ENCODE results near the gene KIFAP3.

The KIFAP3 gene

DNA sequence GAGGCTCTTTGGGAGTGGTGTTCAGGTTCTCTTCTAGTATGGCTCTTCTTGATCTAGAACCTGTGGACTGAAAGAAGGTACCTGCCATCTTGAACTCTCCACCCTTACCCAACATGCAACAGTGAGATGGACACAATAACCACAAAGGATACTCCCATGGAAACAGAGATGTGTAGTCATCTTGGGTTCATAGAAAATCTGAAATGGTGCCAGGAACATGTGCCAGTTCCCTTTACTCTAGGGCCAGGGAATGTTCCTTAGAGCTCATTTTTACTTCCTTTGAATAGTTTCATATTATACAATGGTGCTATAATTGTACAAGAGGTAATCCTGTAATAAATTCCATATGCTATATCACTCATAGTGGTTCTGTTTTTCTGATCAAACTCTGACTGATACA is 167.6 kb downstream of the KIFAP3 start:
- no peaks in the 10 kb centered on the region for H3K4me1 ChIP-seq (ENCODE audit: control insufficient read depth in 1 of 2, insufficient read depth in 2 of 2, low read length in 2 of 2)
- H3K9ac ChIP-seq (ENCODE audit: low read depth in 1 of 2, low read length in 2 of 2) = no peak overlapping the region
- H3K27me3 ChIP-seq (ENCODE audit: control insufficient read depth in 1 of 2, insufficient read depth in 2 of 2, low read length in 2 of 2) = no peaks in the 10 kb centered on the region
- H3K9me3 ChIP-seq (ENCODE audit: control insufficient read depth in 1 of 2, low read length in 2 of 2) = no peaks in the 10 kb centered on the region
- no peaks in the 10 kb centered on the region for H3K36me3 ChIP-seq (ENCODE audit: control insufficient read depth in 1 of 2, insufficient read depth in 2 of 2, low read length in 2 of 2)
- H3K4me3 ChIP-seq (ENCODE audit: low read depth in 1 of 2, low read length in 2 of 2) = no peak overlapping the region
- no peak overlapping the region for H3K27ac ChIP-seq (ENCODE audit: low read depth, low read length)

DNA sequence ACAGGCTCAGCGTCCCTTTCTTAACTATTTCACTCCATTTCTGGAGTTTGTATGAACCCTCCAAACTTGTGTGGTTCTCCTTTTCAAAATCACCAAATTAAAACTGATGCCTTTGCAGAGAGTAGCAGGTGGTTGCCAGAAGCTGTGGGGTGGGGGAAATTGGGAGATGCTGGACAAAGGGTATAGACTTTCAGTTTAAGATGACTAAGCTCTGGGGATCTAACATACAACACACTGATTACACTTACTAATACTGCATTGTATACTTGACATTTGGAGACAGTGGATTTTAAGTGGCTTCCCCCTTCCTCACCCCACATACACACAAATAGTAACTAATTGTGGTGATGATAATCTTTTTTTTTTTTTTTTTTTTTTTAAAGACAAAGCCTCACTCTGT is 169.7 kb downstream of the KIFAP3 start:
- no peak overlapping the region for H3K4me3 ChIP-seq (ENCODE audit: low read depth in 1 of 2, low read length in 2 of 2)
- H3K27ac ChIP-seq (ENCODE audit: low read depth, low read length) = no peak overlapping the region
- no peaks in the 10 kb centered on the region for H3K4me1 ChIP-seq (ENCODE audit: control insufficient read depth in 1 of 2, insufficient read depth in 2 of 2, low read length in 2 of 2)
- H3K9ac ChIP-seq (ENCODE audit: low read depth in 1 of 2, low read length in 2 of 2) = no peak overlapping the region
- H3K27me3 ChIP-seq (ENCODE audit: control insufficient read depth in 1 of 2, insufficient read depth in 2 of 2, low read length in 2 of 2) = no peaks in the 10 kb centered on the region
- H3K9me3 ChIP-seq (ENCODE audit: control insufficient read depth in 1 of 2, low read length in 2 of 2) = no peaks in the 10 kb centered on the region
- H3K36me3 ChIP-seq (ENCODE audit: control insufficient read depth in 1 of 2, insufficient read depth in 2 of 2, low read length in 2 of 2) = no peaks in the 10 kb centered on the region

DNA sequence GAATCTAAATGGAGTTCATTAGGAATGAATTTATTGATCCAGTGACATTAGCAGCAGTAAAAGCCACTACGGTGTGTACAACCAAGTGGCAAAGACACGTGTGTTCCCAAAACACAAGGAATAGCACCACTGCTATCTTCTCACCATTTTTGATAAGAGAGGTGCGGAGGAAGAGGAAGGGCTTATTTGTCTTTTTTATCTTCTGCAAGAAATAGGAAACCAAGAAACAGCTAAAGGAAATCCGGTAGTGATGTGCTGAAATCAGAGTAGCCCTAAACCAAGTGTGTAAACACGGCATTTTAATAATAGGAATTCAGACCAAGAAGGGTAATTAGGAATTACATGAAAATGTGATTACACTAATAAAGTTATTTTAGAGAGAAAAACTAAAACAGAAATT is 171.7 kb downstream of the KIFAP3 start:
- no peaks in the 10 kb centered on the region for H3K36me3 ChIP-seq (ENCODE audit: control insufficient read depth in 1 of 2, insufficient read depth in 2 of 2, low read length in 2 of 2)
- H3K4me3 ChIP-seq (ENCODE audit: low read depth in 1 of 2, low read length in 2 of 2) = no peak overlapping the region
- no peaks in the 10 kb centered on the region for H3K4me1 ChIP-seq (ENCODE audit: control insufficient read depth in 1 of 2, insufficient read depth in 2 of 2, low read length in 2 of 2)
- H3K9ac ChIP-seq (ENCODE audit: low read depth in 1 of 2, low read length in 2 of 2) = no peak overlapping the region
- H3K9me3 ChIP-seq (ENCODE audit: control insufficient read depth in 1 of 2, low read length in 2 of 2) = no peaks in the 10 kb centered on the region
- no peaks in the 10 kb centered on the region for H3K27me3 ChIP-seq (ENCODE audit: control insufficient read depth in 1 of 2, insufficient read depth in 2 of 2, low read length in 2 of 2)
- no peak overlapping the region for H3K27ac ChIP-seq (ENCODE audit: low read depth, low read length)

DNA sequence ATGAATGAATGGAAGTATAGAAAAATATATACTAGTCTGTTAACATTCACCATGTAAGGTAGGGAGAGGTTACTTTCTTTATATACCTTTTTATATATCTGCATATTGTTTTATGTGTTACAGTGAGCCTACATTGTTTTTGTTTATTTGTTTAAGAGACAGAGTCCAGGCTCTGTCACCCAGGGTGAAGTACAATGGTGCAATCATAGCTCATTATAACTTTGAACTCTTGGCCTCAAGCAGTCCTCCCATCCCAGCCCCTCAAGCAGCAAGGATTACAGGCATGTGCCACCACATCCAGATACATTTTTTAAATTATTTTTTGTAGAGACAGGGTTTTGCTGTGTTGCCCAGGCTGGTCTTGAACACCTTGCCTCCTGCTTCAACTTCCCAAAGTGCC is 173.4 kb downstream of the KIFAP3 start:
- H3K36me3 ChIP-seq (ENCODE audit: control insufficient read depth in 1 of 2, insufficient read depth in 2 of 2, low read length in 2 of 2) = no peaks in the 10 kb centered on the region
- H3K4me3 ChIP-seq (ENCODE audit: low read depth in 1 of 2, low read length in 2 of 2) = no peak overlapping the region
- no peaks in the 10 kb centered on the region for H3K27me3 ChIP-seq (ENCODE audit: control insufficient read depth in 1 of 2, insufficient read depth in 2 of 2, low read length in 2 of 2)
- no peaks in the 10 kb centered on the region for H3K4me1 ChIP-seq (ENCODE audit: control insufficient read depth in 1 of 2, insufficient read depth in 2 of 2, low read length in 2 of 2)
- H3K9ac ChIP-seq (ENCODE audit: low read depth in 1 of 2, low read length in 2 of 2) = no peak overlapping the region
- H3K27ac ChIP-seq (ENCODE audit: low read depth, low read length) = no peak overlapping the region
- no peaks in the 10 kb centered on the region for H3K9me3 ChIP-seq (ENCODE audit: control insufficient read depth in 1 of 2, low read length in 2 of 2)

DNA sequence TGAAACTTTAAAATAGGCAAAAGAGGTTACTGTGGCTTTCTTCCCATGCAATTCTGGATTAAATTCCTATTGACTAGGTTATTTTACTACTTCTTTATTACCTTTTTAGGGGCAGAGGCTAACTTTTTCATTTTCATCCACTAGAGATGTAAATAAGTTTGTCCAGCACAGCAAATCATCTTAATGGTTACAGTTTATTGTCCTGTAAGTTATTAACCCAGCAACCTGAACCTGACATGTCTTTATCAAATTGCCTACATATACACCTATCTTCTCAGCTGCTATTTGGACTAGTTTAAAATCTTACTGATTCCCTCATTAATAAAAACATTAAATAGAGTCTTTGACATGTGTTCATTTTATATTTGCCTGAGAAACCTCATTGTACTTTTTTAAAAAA is 173.9 kb downstream of the KIFAP3 start:
- Histone ChIP-seq H3K36me3 (ENCODE audit: control insufficient read depth in 1 of 2, insufficient read depth in 2 of 2, low read length in 2 of 2) (no peaks in the 10 kb centered on the region), H3K4me3 (ENCODE audit: low read depth in 1 of 2, low read length in 2 of 2) (no peak overlapping the region), H3K9ac (ENCODE audit: low read depth in 1 of 2, low read length in 2 of 2) (no peak overlapping the region), H3K27ac (ENCODE audit: low read depth, low read length) (no peak overlapping the region), H3K9me3 (ENCODE audit: control insufficient read depth in 1 of 2, low read length in 2 of 2) (no peaks in the 10 kb centered on the region), H3K4me1 (ENCODE audit: control insufficient read depth in 1 of 2, insufficient read depth in 2 of 2, low read length in 2 of 2) (no peaks in the 10 kb centered on the region), H3K27me3 (ENCODE audit: control insufficient read depth in 1 of 2, insufficient read depth in 2 of 2, low read length in 2 of 2) (no peaks in the 10 kb centered on the region)

DNA sequence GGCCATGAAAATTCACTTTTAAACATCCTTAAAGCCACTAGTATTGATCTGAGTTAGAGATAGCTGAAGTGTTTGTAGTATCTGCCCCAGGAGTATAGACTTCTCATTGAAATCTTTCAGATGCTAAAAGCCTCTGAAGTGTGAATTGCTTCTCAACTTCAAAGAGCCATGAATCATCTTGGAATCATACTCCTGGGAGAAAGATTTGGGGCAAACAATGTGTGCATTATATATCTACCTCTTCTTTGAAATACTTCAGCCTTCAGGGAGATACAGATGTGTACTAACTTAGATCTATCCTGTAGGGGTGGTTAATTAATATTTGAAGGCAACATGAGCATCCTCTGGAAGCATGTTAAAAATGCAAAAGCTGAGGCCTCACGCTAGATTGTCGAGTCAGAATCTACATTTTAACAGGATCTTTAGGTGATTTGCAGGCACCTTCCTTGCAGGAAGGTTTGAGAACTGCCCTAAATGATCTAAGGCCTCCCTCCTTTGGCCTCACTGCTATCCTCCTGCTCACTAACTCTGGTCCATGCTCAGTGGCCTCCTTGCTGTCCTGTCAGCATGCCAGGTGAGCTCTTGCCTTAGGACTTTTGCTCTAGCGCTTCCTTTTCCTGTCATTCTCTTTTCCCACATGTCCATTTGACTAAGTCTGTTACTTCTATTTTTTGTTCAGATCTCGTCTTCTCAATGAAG is 174.8 kb downstream of the KIFAP3 start:
- Histone ChIP-seq H3K4me1 (ENCODE audit: control insufficient read depth in 1 of 2, insufficient read depth in 2 of 2, low read length in 2 of 2) (peaks cover 0 to 1% of the 10 kb centered on the region in 2 donors), H3K9me3 (ENCODE audit: control insufficient read depth in 1 of 2, low read length in 2 of 2) (no peaks in the 10 kb centered on the region), H3K36me3 (ENCODE audit: control insufficient read depth in 1 of 2, insufficient read depth in 2 of 2, low read length in 2 of 2) (no peaks in the 10 kb centered on the region), H3K4me3 (ENCODE audit: low read depth in 1 of 2, low read length in 2 of 2) (no peak overlapping the region), H3K27ac (ENCODE audit: low read depth, low read length) (no peak overlapping the region), H3K27me3 (ENCODE audit: control insufficient read depth in 1 of 2, insufficient read depth in 2 of 2, low read length in 2 of 2) (no peaks in the 10 kb centered on the region), H3K9ac (ENCODE audit: low read depth in 1 of 2, low read length in 2 of 2) (no peak overlapping the region)

DNA sequence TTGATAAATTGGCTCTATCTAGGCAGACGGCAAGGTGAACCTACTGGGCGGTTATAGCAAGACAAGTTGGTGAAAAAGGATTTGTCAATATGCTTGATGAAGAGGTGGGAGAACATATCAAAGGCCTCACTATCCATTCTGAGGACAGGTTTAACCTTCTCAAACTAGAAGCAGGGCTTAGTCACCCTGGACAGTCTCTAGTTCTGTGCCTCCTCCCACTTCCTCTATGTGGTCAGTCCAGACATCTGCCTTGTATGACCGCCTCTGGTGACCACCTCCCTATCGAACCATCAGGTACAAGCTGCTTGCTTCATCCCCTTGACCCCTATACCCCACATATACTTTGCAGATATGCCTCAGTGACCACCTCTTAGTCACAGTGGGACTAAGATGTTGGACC is 178.5 kb downstream of the KIFAP3 start:
- Histone ChIP-seq H3K4me1 (ENCODE audit: control insufficient read depth in 1 of 2, insufficient read depth in 2 of 2, low read length in 2 of 2) (peaks cover 16 to 22% of the 10 kb centered on the region in 2 donors), H3K9me3 (ENCODE audit: control insufficient read depth in 1 of 2, low read length in 2 of 2) (no peaks in the 10 kb centered on the region), H3K27me3 (ENCODE audit: control insufficient read depth in 1 of 2, insufficient read depth in 2 of 2, low read length in 2 of 2) (no peaks in the 10 kb centered on the region), H3K27ac (ENCODE audit: low read depth, low read length) (no peak overlapping the region), H3K4me3 (ENCODE audit: low read depth in 1 of 2, low read length in 2 of 2) (no peak overlapping the region), H3K36me3 (ENCODE audit: control insufficient read depth in 1 of 2, insufficient read depth in 2 of 2, low read length in 2 of 2) (no peaks in the 10 kb centered on the region), H3K9ac (ENCODE audit: low read depth in 1 of 2, low read length in 2 of 2) (no peak overlapping the region)

DNA sequence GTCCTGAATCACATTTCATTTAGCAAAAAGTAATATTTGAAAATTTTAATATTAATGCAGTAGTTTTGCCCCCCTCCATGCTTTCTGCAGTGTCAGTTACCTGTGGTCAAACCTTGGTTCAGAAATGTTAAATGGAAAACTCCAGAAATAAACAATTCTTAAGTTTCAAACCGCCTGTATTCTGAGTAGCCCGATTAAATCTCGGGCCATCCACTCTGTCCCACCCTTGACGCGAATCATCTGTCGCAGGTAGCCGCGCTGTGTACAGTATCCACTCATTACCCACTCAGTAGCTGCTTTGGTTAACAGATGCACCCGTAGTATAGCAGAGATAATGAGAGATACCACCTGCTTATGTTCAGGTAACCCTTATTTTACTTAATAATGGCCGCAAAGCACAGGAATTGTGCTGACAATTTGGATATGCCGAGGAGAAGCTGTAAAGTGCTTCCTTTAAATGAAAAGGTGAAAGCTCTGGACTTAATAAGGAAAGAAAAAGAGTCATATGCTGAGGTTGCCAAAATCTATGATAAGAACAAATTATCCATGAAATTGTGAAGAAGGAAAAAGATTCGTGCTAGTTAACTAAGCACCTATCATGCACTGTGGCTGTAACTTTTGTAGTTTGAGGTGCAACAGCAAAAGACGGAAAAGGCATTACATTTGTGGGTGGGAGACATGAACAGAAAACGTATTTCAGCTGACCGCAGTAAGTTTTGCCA is 179.9 kb downstream of the KIFAP3 start:
- H3K4me3 ChIP-seq (ENCODE audit: low read depth in 1 of 2, low read length in 2 of 2) = peak overlapping the region; percentile 79 to 87
- H3K9me3 ChIP-seq (ENCODE audit: control insufficient read depth in 1 of 2, low read length in 2 of 2) = no peaks in the 10 kb centered on the region
- H3K27me3 ChIP-seq (ENCODE audit: control insufficient read depth in 1 of 2, insufficient read depth in 2 of 2, low read length in 2 of 2) = no peaks in the 10 kb centered on the region
- no peaks in the 10 kb centered on the region for H3K36me3 ChIP-seq (ENCODE audit: control insufficient read depth in 1 of 2, insufficient read depth in 2 of 2, low read length in 2 of 2)
- H3K9ac ChIP-seq (ENCODE audit: low read depth in 1 of 2, low read length in 2 of 2) = peak overlapping the region; percentile 69 to 89
- H3K27ac ChIP-seq (ENCODE audit: low read depth, low read length) = no peak overlapping the region
- peaks cover 27 to 28% of the 10 kb centered on the region in 2 donors for H3K4me1 ChIP-seq (ENCODE audit: control insufficient read depth in 1 of 2, insufficient read depth in 2 of 2, low read length in 2 of 2)

DNA sequence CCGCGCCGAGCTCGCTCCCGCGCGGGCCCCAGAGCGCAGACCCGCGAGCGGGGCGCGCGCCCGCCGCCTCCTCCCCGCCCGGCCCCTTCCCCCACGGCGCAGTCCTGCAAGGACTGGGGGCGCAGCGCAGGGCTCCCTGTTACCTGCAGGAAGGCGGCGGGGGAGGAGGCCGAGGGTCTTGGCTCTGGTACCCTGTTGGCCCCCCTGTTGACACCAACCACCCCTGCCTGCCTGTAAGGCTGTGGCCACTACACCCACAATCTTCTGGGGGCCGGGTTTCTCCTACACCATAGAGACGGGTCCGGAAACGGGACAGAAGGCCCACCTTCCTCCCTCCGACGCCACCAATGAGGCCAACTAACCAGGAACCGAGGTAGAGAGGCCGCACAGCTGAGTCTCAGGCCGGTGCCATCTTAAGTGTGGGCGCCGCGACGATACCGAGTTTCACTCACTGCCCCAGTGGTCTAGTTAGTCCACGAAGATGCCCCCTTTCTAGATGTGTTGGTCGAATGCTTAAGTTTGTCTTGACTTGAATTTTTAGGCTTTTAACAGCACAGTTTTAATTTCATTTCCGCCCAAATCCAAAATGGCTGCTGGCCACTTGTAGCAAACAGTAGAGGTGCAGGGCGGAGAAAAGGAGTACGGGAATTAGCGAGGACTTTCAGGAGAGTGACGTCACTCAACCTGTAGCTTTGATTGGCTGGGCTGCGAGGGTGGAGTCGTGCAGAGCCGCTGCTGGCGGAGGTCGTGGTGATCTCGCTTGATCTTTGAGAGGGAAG is 180.7 kb downstream of the KIFAP3 start, which contains the start of gene SCYL3:
Gene SCYL3, minus strand, starts transcription at position 252 of the 779 bp plus-strand sequence. CDS start 5,056 bp downstream, outside the sequence.
- Histone ChIP-seq H3K27ac (ENCODE audit: low read depth, low read length) (peak within 1 kb of the TSS; percentile 92), H3K9ac (ENCODE audit: low read depth in 1 of 2, low read length in 2 of 2) (peak within 1 kb of the TSS; percentile 84 to 89), H3K4me1 (ENCODE audit: control insufficient read depth in 1 of 2, insufficient read depth in 2 of 2, low read length in 2 of 2) (peaks cover 27 to 28% of the 10 kb centered on the region in 2 donors), H3K9me3 (ENCODE audit: control insufficient read depth in 1 of 2, low read length in 2 of 2) (no peaks in the 10 kb centered on the region), H3K27me3 (ENCODE audit: control insufficient read depth in 1 of 2, insufficient read depth in 2 of 2, low read length in 2 of 2) (no peaks in the 10 kb centered on the region), H3K36me3 (ENCODE audit: control insufficient read depth in 1 of 2, insufficient read depth in 2 of 2, low read length in 2 of 2) (no peaks in the 10 kb centered on the region), H3K4me3 (ENCODE audit: low read depth in 1 of 2, low read length in 2 of 2) (peak within 1 kb of the TSS; percentile 79 to 87)
